Measurements from ENCODE around the gene CORO2B.

GRCh38 chr15:68536331-68537095 lies 42.3 kb upstream of the CORO2B start:
- TF ChIP-seq CTCF (IDR thresholded peaks at IDR 0.05; ENCODE audit: insufficient read depth, low read length, poor library complexity, severe bottlenecking) (no peak), EZH2phosphoT487 (conservative IDR thresholded peaks at IDR 0.05; ENCODE audit: low read length) (no peak)
